GM19467 (cell line): ENCODE results near the gene PRKCZ.

ENCODE experiments used
- ATAC-seq: cut with Tn5 transposase; IDR thresholded peaks from one replicate; pipeline ENCODE4 v1.9.1; 2021; ENCODE audit warnings: mild to moderate bottlenecking, moderate library complexity; ENCODE audit not compliant: unreplicated experiment

The PRKCZ gene

DNA sequence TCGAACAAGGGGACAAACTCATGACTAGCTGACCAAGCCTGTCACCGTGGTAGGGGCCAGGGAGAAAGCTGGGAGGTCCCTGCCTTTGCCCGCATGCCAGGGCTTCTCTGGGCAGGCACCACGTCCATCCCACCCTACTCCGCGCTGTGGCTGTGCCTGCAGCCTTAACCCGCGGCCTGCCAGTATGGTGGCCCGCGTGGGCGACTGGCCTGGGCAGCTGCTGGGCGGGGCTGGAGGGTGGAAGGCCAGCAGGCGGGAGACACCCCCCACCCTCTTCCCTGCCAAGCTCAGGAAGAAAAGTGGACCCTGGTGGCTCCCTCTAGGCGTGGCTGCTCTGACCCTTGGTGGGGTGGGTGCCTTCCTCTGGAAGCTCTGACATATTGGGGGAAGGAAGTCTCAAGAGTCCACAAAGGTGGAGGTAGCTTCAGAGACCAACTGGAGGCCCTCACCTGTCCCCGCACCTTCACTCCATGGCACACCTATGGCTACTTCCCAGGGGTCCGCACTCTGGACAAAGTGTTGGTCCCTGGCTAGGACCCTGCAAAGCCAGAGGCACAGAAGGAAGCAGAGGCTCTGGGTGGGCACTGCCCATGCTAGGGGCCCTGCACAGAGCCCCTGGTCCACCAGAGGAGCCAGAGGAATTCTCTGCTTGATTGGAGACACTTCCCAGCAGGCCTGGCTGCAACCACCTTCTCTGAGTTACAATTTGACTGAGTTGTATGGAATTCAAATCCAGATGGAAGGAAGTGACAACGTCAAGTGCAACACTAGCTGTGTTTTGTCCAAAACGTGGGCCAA lies 174.6 kb downstream of the PRKCZ start:
- ATAC-seq: no peak

DNA sequence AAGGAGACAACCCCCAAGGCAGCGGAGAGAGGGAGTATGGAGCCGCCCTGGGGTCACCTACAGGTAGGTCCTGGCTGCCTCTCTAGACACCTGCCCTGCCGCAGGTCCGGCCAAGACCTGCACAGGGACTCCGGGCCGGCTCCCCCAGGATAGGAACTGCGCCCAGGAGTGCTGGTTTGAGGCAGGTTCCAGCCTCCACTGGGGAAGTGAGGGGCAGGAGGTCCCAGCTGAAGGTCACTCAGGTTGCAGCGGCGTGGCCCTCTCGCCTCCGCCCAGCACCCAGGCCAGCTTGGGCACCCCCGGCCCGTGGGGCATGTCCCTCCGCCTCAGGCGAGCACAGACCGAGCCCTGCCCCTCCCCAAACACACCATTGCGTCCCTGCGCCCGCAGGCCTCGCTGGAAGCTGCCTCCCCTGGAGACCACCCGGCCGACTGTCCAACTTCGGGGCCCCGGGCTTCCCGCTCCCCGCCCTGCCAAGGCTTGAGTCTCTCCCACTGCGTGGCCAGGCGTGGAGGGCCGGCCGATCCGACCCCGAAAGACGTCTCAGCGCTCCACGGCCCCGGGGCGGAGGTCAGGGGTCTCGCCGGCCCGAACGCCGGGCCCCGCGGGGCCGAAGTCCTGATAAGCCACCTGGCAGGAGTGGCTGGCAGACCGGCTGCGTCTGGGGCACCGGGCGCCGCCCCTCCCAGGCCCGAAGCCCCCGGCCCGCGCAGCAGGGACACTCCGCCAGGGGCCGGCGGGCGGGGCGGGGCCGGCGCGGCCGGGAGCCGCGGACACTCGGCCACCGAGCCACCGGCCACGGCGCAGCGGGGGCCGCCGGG lies 176.5 kb downstream of the PRKCZ start:
- ATAC-seq: no peak

GRCh38 chr1:2227346-2228156 lies 177.3 kb downstream of the PRKCZ start:
- peak; percentile 85 for ATAC-seq

- no peak for ATAC-seq
These were observed 178.0 kb downstream of the PRKCZ start, which contains the start of gene SKI for GRCh38 chr1:2228157-2228594. Gene SKI (plus strand): TSS chr1:2228319. CDS start chr1:2228767, 448 bp downstream.

GRCh38 chr1:2228694-2229036 lies 178.5 kb downstream of the PRKCZ start:
- ATAC-seq: no peak

DNA sequence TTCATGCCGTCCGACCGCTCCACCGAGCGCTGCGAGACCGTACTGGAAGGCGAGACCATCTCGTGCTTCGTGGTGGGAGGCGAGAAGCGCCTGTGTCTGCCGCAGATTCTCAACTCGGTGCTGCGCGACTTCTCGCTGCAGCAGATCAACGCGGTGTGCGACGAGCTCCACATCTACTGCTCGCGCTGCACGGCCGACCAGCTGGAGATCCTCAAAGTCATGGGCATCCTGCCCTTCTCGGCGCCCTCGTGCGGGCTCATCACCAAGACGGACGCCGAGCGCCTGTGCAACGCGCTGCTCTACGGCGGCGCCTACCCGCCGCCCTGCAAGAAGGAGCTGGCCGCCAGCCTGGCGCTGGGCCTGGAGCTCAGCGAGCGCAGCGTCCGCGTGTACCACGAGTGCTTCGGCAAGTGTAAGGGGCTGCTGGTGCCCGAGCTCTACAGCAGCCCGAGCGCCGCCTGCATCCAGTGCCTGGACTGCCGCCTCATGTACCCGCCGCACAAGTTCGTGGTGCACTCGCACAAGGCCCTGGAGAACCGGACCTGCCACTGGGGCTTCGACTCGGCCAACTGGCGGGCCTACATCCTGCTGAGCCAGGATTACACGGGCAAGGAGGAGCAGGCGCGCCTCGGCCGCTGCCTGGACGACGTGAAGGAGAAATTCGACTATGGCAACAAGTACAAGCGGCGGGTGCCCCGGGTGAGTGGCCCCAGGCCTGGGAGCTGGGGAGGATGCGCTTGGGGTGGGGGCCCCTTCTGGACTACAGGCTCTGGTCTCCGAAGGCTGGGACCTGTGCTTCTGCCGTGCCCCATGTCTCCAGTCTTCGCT lies 179.0 kb downstream of the PRKCZ start:
- no peak for ATAC-seq

DNA sequence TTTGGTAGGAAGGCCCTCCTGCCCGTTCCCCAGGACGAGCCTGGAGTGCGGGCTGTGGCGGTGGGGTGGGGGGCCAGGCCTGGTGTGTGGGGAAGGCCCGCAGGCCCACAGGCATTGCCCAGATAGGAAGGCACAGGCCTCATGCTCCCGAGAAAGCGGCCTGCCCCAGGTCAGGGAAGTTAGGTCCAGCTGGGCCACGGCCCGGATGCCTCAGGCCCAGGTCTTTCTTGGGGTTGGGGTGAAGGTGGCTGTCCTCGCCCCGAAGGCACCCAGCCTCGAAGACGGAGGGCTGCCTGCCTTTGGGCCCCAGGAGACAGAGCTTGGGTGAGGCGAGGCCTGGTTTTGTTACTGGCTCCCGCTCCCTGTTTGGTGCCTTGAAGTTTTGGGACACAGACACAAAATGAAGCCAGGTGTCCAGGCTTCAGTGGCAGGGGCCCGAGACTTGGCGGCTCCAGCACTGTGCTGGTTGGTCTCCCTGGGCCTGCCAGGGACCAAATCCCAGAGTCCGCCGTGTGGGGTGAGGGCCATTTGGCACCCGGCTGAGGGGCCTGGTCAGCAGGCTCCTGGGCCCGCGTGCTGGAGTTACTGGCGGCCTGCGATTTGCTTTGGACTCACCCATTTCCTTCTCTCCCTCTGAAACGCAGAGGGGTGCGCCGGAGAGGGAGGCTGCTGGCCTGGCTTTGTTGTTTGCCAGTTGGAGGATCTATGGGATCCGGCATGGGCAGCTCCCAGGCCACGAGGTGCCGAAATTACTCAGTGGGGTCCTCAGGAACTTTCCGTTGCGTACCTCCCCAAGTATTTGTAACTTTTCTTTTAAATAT lies 179.9 kb downstream of the PRKCZ start:
- no peak for ATAC-seq

- ATAC-seq: no peak
These were observed 180.7 kb downstream of the PRKCZ start for GRCh38 chr1:2230781-2231531.

GRCh38 chr1:2231532-2232254 lies 181.5 kb downstream of the PRKCZ start:
- no peak for ATAC-seq

DNA sequence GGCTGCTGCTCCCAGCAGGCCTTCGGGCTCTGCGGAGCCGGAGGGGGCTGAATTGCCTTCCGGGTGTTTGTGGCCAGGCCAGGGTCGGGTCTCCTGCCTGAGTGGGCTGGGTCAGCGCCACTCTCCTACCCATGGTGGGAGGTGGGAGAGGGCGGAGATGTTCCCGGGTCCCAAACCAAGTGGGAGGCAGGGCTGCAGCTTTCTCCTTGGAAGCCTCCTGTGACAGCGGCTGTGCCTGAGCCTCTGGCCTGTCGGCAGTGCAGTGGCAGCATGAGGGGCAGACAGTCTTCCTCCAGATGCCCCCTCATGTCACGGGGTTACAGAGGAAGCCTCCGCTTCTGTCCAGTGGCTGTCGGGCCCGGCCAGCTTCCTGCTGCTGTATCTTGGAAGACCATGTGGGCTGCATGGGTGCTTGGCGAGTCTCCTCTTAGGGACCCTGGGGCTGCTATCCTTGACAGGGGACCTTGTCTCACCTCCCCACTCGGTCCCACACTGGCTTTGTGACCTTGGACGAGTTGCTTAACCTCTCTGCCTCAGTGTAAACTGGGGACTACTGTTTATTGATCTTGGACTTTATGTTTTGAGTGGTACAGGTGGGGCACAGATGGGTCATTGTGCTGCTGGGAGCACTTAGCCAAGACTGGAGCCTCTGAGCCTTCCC lies 182.2 kb downstream of the PRKCZ start:
- no peak for ATAC-seq

GRCh38 chr1:2232916-2233438 lies 182.8 kb downstream of the PRKCZ start:
- ATAC-seq: no peak

DNA sequence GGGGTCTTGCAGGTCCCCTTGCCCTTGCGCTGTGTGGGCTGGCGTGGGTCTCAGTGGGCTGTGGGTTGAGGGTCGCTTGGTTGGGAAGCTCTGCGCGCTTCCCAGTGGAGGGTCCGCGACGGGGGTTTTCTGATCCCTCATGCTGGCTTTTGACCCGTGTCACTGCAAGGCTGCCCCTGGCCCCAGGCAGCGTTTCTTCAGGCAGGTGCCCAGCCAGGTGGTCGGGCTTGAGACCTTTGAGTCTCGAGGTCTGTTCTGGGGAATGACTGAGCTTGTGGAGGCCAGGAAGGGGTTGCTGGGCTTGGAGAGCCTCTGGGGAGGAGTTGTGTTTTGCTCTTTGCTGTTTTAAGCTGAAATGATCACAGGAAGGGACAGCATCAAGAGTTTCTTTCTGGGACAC lies 183.3 kb downstream of the PRKCZ start:
- no peak for ATAC-seq

DNA sequence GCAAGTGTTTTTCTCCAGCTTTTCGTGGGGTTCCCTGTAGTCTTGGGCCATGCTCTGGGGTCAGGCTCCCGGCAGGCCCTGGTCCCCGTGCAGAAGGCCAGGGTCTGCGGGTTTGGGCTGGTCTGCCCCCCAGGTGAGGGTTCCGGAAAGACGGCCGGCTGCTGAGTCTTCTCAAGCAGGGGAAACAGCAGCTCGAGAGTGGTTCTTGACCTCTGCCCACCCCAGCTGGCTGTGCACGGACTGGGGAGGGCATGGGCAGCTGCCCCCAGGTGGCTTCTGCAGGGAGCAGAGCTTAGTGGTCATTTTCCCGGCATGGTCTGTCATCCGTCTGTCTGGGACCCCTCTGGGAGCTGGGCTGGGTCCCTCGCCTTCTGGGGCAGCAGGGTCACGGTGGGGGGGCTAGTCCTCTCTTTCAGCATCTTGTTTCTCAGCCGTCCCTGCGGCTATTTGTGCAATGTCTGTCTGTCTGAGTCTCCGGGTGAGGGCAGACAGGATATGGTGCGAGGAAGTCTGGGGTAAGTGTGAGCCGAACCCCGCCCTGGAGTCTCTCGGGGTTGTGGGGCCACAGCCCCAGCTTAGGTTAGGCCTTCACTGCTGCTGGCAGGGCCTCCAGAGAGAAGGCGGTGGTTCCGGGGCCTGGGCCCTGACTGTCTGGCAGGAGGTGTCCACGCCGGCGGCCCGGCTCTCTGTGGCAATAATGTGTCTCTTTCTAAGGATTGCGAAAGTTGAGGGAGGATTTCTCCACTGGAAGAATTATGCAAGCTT lies 184.0 kb downstream of the PRKCZ start:
- no peak for ATAC-seq

- no peak for ATAC-seq
These were observed 184.5 kb downstream of the PRKCZ start for GRCh38 chr1:2234762-2235113.
